ENCODE data around the gene IL20RA.

GRCh38 chr6:137045222-137045789, 541 bp upstream of the IL20RA start:
- TF ChIP-seq, protein P1, sequence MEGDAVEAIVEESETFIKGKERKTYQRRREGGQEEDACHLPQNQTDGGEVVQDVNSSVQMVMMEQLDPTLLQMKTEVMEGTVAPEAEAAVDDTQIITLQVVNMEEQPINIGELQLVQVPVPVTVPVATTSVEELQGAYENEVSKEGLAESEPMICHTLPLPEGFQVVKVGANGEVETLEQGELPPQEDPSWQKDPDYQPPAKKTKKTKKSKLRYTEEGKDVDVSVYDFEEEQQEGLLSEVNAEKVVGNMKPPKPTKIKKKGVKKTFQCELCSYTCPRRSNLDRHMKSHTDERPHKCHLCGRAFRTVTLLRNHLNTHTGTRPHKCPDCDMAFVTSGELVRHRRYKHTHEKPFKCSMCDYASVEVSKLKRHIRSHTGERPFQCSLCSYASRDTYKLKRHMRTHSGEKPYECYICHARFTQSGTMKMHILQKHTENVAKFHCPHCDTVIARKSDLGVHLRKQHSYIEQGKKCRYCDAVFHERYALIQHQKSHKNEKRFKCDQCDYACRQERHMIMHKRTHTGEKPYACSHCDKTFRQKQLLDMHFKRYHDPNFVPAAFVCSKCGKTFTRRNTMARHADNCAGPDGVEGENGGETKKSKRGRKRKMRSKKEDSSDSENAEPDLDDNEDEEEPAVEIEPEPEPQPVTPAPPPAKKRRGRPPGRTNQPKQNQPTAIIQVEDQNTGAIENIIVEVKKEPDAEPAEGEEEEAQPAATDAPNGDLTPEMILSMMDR (IDR thresholded peaks at IDR 0.05; ENCODE audit: low read length) = no peak
- no peak for TF ChIP-seq EZH2phosphoT487 (IDR thresholded peaks at IDR 0.05; ENCODE audit: low read length)
- no peak for TF ChIP-seq EZH2 (optimal IDR thresholded peaks at IDR 0.05; ENCODE audit: low read depth, low read length)

All from MM.1S (cell line).